Fibroblast of the conjunctiva (primary cell): ENCODE measurements around the gene CLC.
"Not testable (repeated sequence)": the region's sequence is repeated elsewhere in the genome, so short reads cannot be mapped to it uniquely, and the experiment has no call there.

Experiments used
- DNase-seq: peaks from one replicate; pipeline ENCODE4 v3.0.0-alpha.2; 2010; ENCODE audit warnings: low read depth

Gene CLC

GRCh38 chr19:39737891-39738290, at the start of gene CLC:
CLC (minus strand) TSS chr19:39738029; CDS start chr19:39737952, 77 bp downstream.
- DNase-seq: no peak

- DNase-seq: no peak
These were observed 43.1 kb upstream of the CLC start for GRCh38 chr19:39780894-39781293.

GRCh38 chr19:39778763-39779162, 40.9 kb upstream of the CLC start, which contains the start of gene LEUTX:
LEUTX (plus strand) TSS chr19:39778854; CDS start chr19:39778921, 67 bp downstream.
- no peak for DNase-seq

GRCh38 chr19:39768786-39769185, 31.0 kb upstream of the CLC start:
- DNase-seq: no peak

- DNase-seq: no peak
These were observed 30.5 kb upstream of the CLC start for GRCh38 chr19:39768334-39768733.

GRCh38 chr19:39765091-39766076, 27.6 kb upstream of the CLC start:
- DNase-seq: peak; percentile 9

GRCh38 chr19:39761851-39762250, 24.0 kb upstream of the CLC start:
- not testable (repeated sequence) for DNase-seq

- no peak for DNase-seq
These were observed 21.8 kb upstream of the CLC start for GRCh38 chr19:39759457-39760184.

- no peak for DNase-seq
These were observed 17.1 kb upstream of the CLC start for GRCh38 chr19:39754971-39755370.

GRCh38 chr19:39754544-39754943, 16.7 kb upstream of the CLC start:
- no peak for DNase-seq

- no peak for DNase-seq
These were observed 15.0 kb upstream of the CLC start for GRCh38 chr19:39752795-39753194.

- no peak for DNase-seq
These were observed 14.6 kb upstream of the CLC start for GRCh38 chr19:39752390-39752789.

GRCh38 chr19:39749981-39750380, 12.2 kb upstream of the CLC start:
- DNase-seq: no peak

GRCh38 chr19:39746836-39747529, 9.2 kb upstream of the CLC start:
- no peak for DNase-seq

GRCh38 chr19:39745643-39746042, 7.8 kb upstream of the CLC start:
- DNase-seq: no peak

- no peak for DNase-seq
These were observed 2.6 kb upstream of the CLC start for GRCh38 chr19:39740395-39740794.

GRCh38 chr19:39738814-39739213, 985 bp upstream of the CLC start:
- DNase-seq: no peak

GRCh38 chr19:39737351-39737750, 478 bp downstream of the CLC start:
- DNase-seq: no peak

- DNase-seq: no peak
These were observed 1.7 kb downstream of the CLC start for GRCh38 chr19:39736088-39736487.

GRCh38 chr19:39735688-39736087, 2.1 kb downstream of the CLC start:
- DNase-seq: no peak

GRCh38 chr19:39733841-39734240, 4.0 kb downstream of the CLC start:
- no peak for DNase-seq

GRCh38 chr19:39731685-39732084, 6.1 kb downstream of the CLC start:
- DNase-seq: no peak
